Frontal cortex (tissue), 4 donors: ENCODE data around the gene KCP. TPM values are rescaled to one million over a fixed set of nuclear protein-coding genes. Genes with fewer than 3 reads are reported as not detected.

Experiments used
- DNase-seq, 2 donors: peaks; one replicate each; pipeline ENCODE4 v3.0.0; 2012; ENCODE audit warnings: low spot score in 2 of 2
- FAIRE-seq: peaks from 2 replicates; lab custom pipeline; 2012; peaks lifted over from hg19 to GRCh38; lab: Jason Lieb, UNC
- total RNA-seq: library from RNA; depleted of rRNA; stranded (reverse); fragments of >200 nt; gene quantifications from one replicate; pipeline ENCODE4 v1.2.3, GENCODE V29; 2014
- donor health status: control.
- donor health status: control.
- donor health status: control.

KCP gene
- total RNA-seq, 1 donor from 2014 or later: 0.41 TPM

- FAIRE-seq (no peak), DNase-seq (no peak)
These were observed 29.4 kb upstream of the KCP start for GRCh38 chr7:128939861-128940410.

- DNase-seq (no peak), FAIRE-seq (no peak)
These were observed 28.8 kb upstream of the KCP start for GRCh38 chr7:128939075-128939860.

GRCh38 chr7:128938544-128939074 is 28.1 kb upstream of the KCP start:
- FAIRE-seq (no peak), DNase-seq (no peak)

GRCh38 chr7:128937647-128938543 is 27.4 kb upstream of the KCP start, which contains the start of gene IRF5:
Gene IRF5, plus strand, starts transcription at chr7:128937927. Its CDS starts 4,155 bp downstream, at chr7:128942082.
- no peak for DNase-seq
- FAIRE-seq: no peak

- DNase-seq (no peak), FAIRE-seq (no peak)
These were observed 26.8 kb upstream of the KCP start for GRCh38 chr7:128937271-128937646.

GRCh38 chr7:128936798-128937197 is 26.3 kb upstream of the KCP start:
- FAIRE-seq: no peak
- DNase-seq: no peak

GRCh38 chr7:128935342-128935730 is 24.8 kb upstream of the KCP start:
- DNase-seq: no peak
- FAIRE-seq: no peak

GRCh38 chr7:128934361-128935341 is 24.1 kb upstream of the KCP start:
- DNase-seq: no peak
- FAIRE-seq: no peak

- no peak for DNase-seq
- no peak for FAIRE-seq
These were observed 22.8 kb upstream of the KCP start for GRCh38 chr7:128933180-128933891.

GRCh38 chr7:128932862-128933179 is 22.3 kb upstream of the KCP start:
- DNase-seq: no peak
- FAIRE-seq: no peak

- DNase-seq: no peak
- FAIRE-seq: no peak
These were observed 21.7 kb upstream of the KCP start for GRCh38 chr7:128931965-128932861.

GRCh38 chr7:128931190-128931798 is 20.8 kb upstream of the KCP start:
- FAIRE-seq: no peak
- no peak for DNase-seq

GRCh38 chr7:128928882-128929788 is 18.6 kb upstream of the KCP start:
- DNase-seq: no peak
- no peak for FAIRE-seq

GRCh38 chr7:128928159-128928813 is 17.8 kb upstream of the KCP start:
- FAIRE-seq: no peak
- DNase-seq: no peak

- FAIRE-seq (no peak), DNase-seq (no peak)
These were observed 14.4 kb upstream of the KCP start for GRCh38 chr7:128924707-128925588.
